Measurements from ENCODE around the gene HECW1.

- no peak for TF ChIP-seq POLR2A (IDR thresholded peaks at IDR 0.05; ENCODE audit: low read depth, low read length)
- TF ChIP-seq POLR2AphosphoS5 (IDR thresholded peaks at IDR 0.05; ENCODE audit: low read depth, low read length) = no peak
- no peak for TF ChIP-seq TAF1 (IDR thresholded peaks at IDR 0.05; ENCODE audit: low read depth, low read length)
These were observed 383.1 kb downstream of the HECW1 start for GRCh38 chr7:43495572-43495971.

Measured in GM12891 (cell line).